Measurements from ENCODE around the gene ARL4C.

The ARL4C gene

GRCh38 chr2:234496835-234497593 lies at the start of gene ARL4C:
ARL4C (minus strand) TSS chr2:234497081; CDS start chr2:234496586, 495 bp downstream.
- DNase-seq, result peak; percentile 60

GRCh38 chr2:234544659-234545611 lies 48.1 kb upstream of the ARL4C start:
- peak; percentile 78 for DNase-seq

GRCh38 chr2:234542742-234543141 lies 45.9 kb upstream of the ARL4C start:
- DNase-seq, result no peak

GRCh38 chr2:234537929-234538328 lies 41.0 kb upstream of the ARL4C start:
- DNase-seq, result no peak

- DNase-seq, result no peak
Measured at GRCh38 chr2:234536178-234536965, 39.5 kb upstream of the ARL4C start.

GRCh38 chr2:234535464-234535863 lies 38.6 kb upstream of the ARL4C start:
- DNase-seq, result no peak

GRCh38 chr2:234534515-234534914 lies 37.6 kb upstream of the ARL4C start:
- DNase-seq, result no peak

- no peak for DNase-seq
Measured at GRCh38 chr2:234533626-234534025, 36.7 kb upstream of the ARL4C start.

- DNase-seq, result no peak
Measured at GRCh38 chr2:234528410-234529148, 31.7 kb upstream of the ARL4C start.

GRCh38 chr2:234526711-234527110 lies 29.8 kb upstream of the ARL4C start:
- no peak for DNase-seq

GRCh38 chr2:234521536-234521935 lies 24.7 kb upstream of the ARL4C start:
- no peak for DNase-seq

- no peak for DNase-seq
Measured at GRCh38 chr2:234518986-234519642, 22.2 kb upstream of the ARL4C start.

GRCh38 chr2:234517971-234518370 lies 21.1 kb upstream of the ARL4C start:
- no peak for DNase-seq

GRCh38 chr2:234514873-234515638 lies 18.2 kb upstream of the ARL4C start:
- DNase-seq, result no peak

- no peak for DNase-seq
Measured at GRCh38 chr2:234514099-234514498, 17.2 kb upstream of the ARL4C start.

GRCh38 chr2:234512884-234513669 lies 16.2 kb upstream of the ARL4C start:
- no peak for DNase-seq

- DNase-seq, result no peak
Measured at GRCh38 chr2:234502919-234503285, 6.0 kb upstream of the ARL4C start.

- DNase-seq, result no peak
Measured at GRCh38 chr2:234502285-234502918, 5.5 kb upstream of the ARL4C start.

GRCh38 chr2:234500394-234501006 lies 3.6 kb upstream of the ARL4C start:
- peak; percentile 70 for DNase-seq
